Thymus (tissue), 14 donors: ENCODE results near the gene PIK3R3. TPM values are rescaled to one million over a fixed set of nuclear protein-coding genes. Genes with fewer than 3 reads are reported as not detected.

ENCODE experiments used
- DNase-seq, 9 donors: peaks; one replicate each; pipeline ENCODE4 v3.0.0-alpha.2; 2013; ENCODE audit warnings: low spot score in 9 of 9, low read depth in 6 of 9, missing footprints in 1 of 9
- H3K27ac ChIP-seq, 2 donors: one replicate each; pipeline ENCODE4 v1.5.1; 2013; ENCODE audit warnings: control low read depth in 1 of 2, low read depth in 1 of 2, low read length in 1 of 2, mild to moderate bottlenecking in 1 of 2, moderate library complexity in 1 of 2
- H3K27me3 ChIP-seq, 2 donors: one replicate each; pipeline ENCODE4 v1.5.1; 2013; ENCODE audit warnings: low read length in 1 of 2; ENCODE audit not compliant: control insufficient read depth in 2 of 2, insufficient read depth in 1 of 2
- H3K36me3 ChIP-seq, 2 donors: one replicate each; pipeline ENCODE4 v1.5.1; 2013; ENCODE audit warnings: low read length in 1 of 2, mild to moderate bottlenecking in 1 of 2, moderate library complexity in 1 of 2; ENCODE audit not compliant: control insufficient read depth in 2 of 2, insufficient read depth in 2 of 2
- H3K4me1 ChIP-seq, 2 donors: one replicate each; pipeline ENCODE4 v1.5.1; 2013; ENCODE audit warnings: low read length in 2 of 2; ENCODE audit not compliant: control insufficient read depth in 2 of 2, insufficient read depth in 2 of 2
- H3K4me3 ChIP-seq, 2 donors: one replicate each; pipeline ENCODE4 v1.5.1; 2013; ENCODE audit warnings: low read length in 2 of 2, control low read depth in 1 of 2, mild to moderate bottlenecking in 1 of 2
- H3K9me3 ChIP-seq, 2 donors: one replicate each; pipeline ENCODE4 v1.5.1; 2013; ENCODE audit warnings: low read length in 1 of 2, mild to moderate bottlenecking in 1 of 2; ENCODE audit not compliant: control insufficient read depth in 2 of 2, insufficient read depth in 1 of 2
- WGBS: extraction: QIAGEN DNeasy Blood & Tissue Kit; methylation state at CpG from one replicate; pipeline ENCODE4 v1.1.7; 2013; 5-methylcytosine and 5-hydroxymethylcytosine counted together
- long read RNA-seq, 10 donors: transcript quantifications; one replicate each; lab custom pipeline, GENCODE V29; 2026
- polyA plus RNA-seq: library from polyadenylated mRNA; stranded (reverse); fragments of 200-250 nt; gene quantifications from one replicate; pipeline ENCODE4 v1.2.3, GENCODE V29; 2013
- total RNA-seq: library from RNA; stranded (reverse); fragments of 120-200 nt; gene quantifications from one replicate; pipeline ENCODE4 v1.2.4, GENCODE V29; 2013
- donor health status: healthy.

The PIK3R3 gene
- 8.9 TPM for total RNA-seq
- polyA plus RNA-seq, result 13.3 TPM
- long read RNA-seq, donor 1, result 0 reads
- long read RNA-seq, donor 2, full-length matches to known transcripts, result 8 of 14 reads
- long read RNA-seq, donor 2, partial matches to known transcripts, result 6 of 14 reads
- long read RNA-seq, donor 2, other reads (novel, unspliced or antisense), result 0 of 14 reads
- long read RNA-seq, donor 3, full-length matches to known transcripts, result 4 of 4 reads
- long read RNA-seq, donor 3, partial matches to known transcripts, result 0 of 4 reads
- long read RNA-seq, donor 3, other reads (novel, unspliced or antisense), result 0 of 4 reads
- long read RNA-seq, donor 4, full-length matches to known transcripts, result 1 of 1 reads
- long read RNA-seq, donor 4, partial matches to known transcripts, result 0 of 1 reads
- long read RNA-seq, donor 4, other reads (novel, unspliced or antisense), result 0 of 1 reads
- long read RNA-seq, donor 5, result 0 reads
- long read RNA-seq, donor 6, full-length matches to known transcripts, result 2 of 2 reads
- long read RNA-seq, donor 6, partial matches to known transcripts, result 0 of 2 reads
- long read RNA-seq, donor 6, other reads (novel, unspliced or antisense), result 0 of 2 reads
- long read RNA-seq, donor 7, result 0 reads
- long read RNA-seq, donor 8, result 0 reads
- long read RNA-seq, donor 9, partial matches to known transcripts, result 0 of 1 reads
- long read RNA-seq, donor 9, other reads (novel, unspliced or antisense), result 0 of 1 reads
- long read RNA-seq, donor 10, full-length matches to known transcripts, result 2 of 2 reads
- long read RNA-seq, donor 10, partial matches to known transcripts, result 0 of 2 reads
- long read RNA-seq, donor 10, other reads (novel, unspliced or antisense), result 0 of 2 reads

GRCh38 chr1:46132529-46133180 is at the start of gene PIK3R3:
Gene PIK3R3, minus strand, starts transcription at chr1:46132629. Its CDS starts 677 bp downstream, at chr1:46131952.
- peak; percentile 76 to 94 (median 92) for DNase-seq
- WGBS, result under 1% methylated on average over 55 of the region's 55 CpGs

GRCh38 chr1:46181343-46182260 is 49.2 kb upstream of the PIK3R3 start:
- WGBS, result 79% methylated on average over 10 of the region's 10 CpGs
- Histone ChIP-seq H3K4me3 (no peak overlapping the region), H3K27ac (peak overlapping the region in 1 of 2 donors; percentile 41), H3K27me3 (no peaks in the 10 kb centered on the region), H3K9me3 (no peaks in the 10 kb centered on the region), H3K36me3 (no peaks in the 10 kb centered on the region), H3K4me1 (peaks cover 25 to 61% of the 10 kb centered on the region in 2 donors)
- DNase-seq, result peak in 1 of 9 donors; percentile 45

More at GRCh38 chr1:46132529-46133180, at the start of gene PIK3R3:
- Histone ChIP-seq H3K4me1 (peaks cover 9 to 25% of the 10 kb centered on the region in 2 donors), H3K4me3 (peak within 1 kb of the TSS; percentile 70 to 83), H3K27me3 (peaks cover 11 to 26% of the 10 kb centered on the region in 2 donors), H3K27ac (peak within 1 kb of the TSS; percentile 90 to 93), H3K9me3 (no peaks in the 10 kb centered on the region), H3K36me3 (no peaks in the 10 kb centered on the region)

GRCh38 chr1:46180082-46180616 is 47.7 kb upstream of the PIK3R3 start:
- no peak for DNase-seq

GRCh38 chr1:46179138-46180081 is 47.0 kb upstream of the PIK3R3 start:
- Histone ChIP-seq H3K4me1 (peaks cover 16 to 51% of the 10 kb centered on the region in 2 donors), H3K36me3 (no peaks in the 10 kb centered on the region), H3K9me3 (no peaks in the 10 kb centered on the region), H3K27ac (no peak overlapping the region), H3K4me3 (no peak overlapping the region), H3K27me3 (no peaks in the 10 kb centered on the region)
- peak in 7 of 9 donors; percentile 66 to 86 (median 80) for DNase-seq
- WGBS, result 17% methylated on average over 10 of the region's 10 CpGs

More at GRCh38 chr1:46180082-46180616, 47.7 kb upstream of the PIK3R3 start:
- peaks cover 22 to 55% of the 10 kb centered on the region in 2 donors for H3K4me1 ChIP-seq
- no peak overlapping the region for H3K27ac ChIP-seq
- no peaks in the 10 kb centered on the region for H3K27me3 ChIP-seq
- 74% methylated on average over 12 of the region's 12 CpGs for WGBS
- H3K36me3 ChIP-seq, result no peaks in the 10 kb centered on the region
- H3K4me3 ChIP-seq, result no peak overlapping the region
- no peaks in the 10 kb centered on the region for H3K9me3 ChIP-seq

GRCh38 chr1:46176211-46176865 is 43.9 kb upstream of the PIK3R3 start, which contains the start of gene P3R3URF:
Gene P3R3URF, minus strand, starts transcription at chr1:46176488. Its CDS starts 17 bp downstream, at chr1:46176471.
- H3K4me1 ChIP-seq, result peaks cover under 1 to 37% of the 10 kb centered on the region in 2 donors
- H3K4me3 ChIP-seq, result no peak within 1 kb of the TSS
- H3K27ac ChIP-seq, result no peak within 1 kb of the TSS
- H3K27me3 ChIP-seq, result no peaks in the 10 kb centered on the region
- no peak for DNase-seq
- WGBS, result 95% methylated on average over 13 of the region's 13 CpGs
- H3K9me3 ChIP-seq, result no peaks in the 10 kb centered on the region
- H3K36me3 ChIP-seq, result no peaks in the 10 kb centered on the region

GRCh38 chr1:46175243-46175642 is 42.8 kb upstream of the PIK3R3 start:
- no peaks in the 10 kb centered on the region for H3K9me3 ChIP-seq
- DNase-seq, result no peak
- 92% methylated on average over 3 of the region's 3 CpGs for WGBS
- peaks cover 0 to 31% of the 10 kb centered on the region in 2 donors for H3K4me1 ChIP-seq
- no peaks in the 10 kb centered on the region for H3K36me3 ChIP-seq
- H3K27ac ChIP-seq, result peak overlapping the region in 1 of 2 donors; percentile 9
- H3K27me3 ChIP-seq, result no peaks in the 10 kb centered on the region
- H3K4me3 ChIP-seq, result no peak overlapping the region
